Activated CD4-positive, alpha-beta T cell treated with anti-CD3 and anti-CD28 coated beads, Interleukin-10, Interleukin-2, amounts not matched to agents 100 ng/mL and 50 ng/mL, durations not matched to agents 16 hours and 8 hours (primary cell): Measurements from ENCODE around the gene B9D2.
A peak's percentile ranks its signal among the peaks of the same experiment; 100 is the strongest.
"Not testable (repeated sequence)": the region's sequence is repeated elsewhere in the genome, so short reads cannot be mapped to it uniquely, and the experiment has no call there.

ENCODE experiments used
- DNase-seq: peaks from one replicate; pipeline ENCODE4 v3.0.0-alpha.2; 2020

The B9D2 gene

DNA sequence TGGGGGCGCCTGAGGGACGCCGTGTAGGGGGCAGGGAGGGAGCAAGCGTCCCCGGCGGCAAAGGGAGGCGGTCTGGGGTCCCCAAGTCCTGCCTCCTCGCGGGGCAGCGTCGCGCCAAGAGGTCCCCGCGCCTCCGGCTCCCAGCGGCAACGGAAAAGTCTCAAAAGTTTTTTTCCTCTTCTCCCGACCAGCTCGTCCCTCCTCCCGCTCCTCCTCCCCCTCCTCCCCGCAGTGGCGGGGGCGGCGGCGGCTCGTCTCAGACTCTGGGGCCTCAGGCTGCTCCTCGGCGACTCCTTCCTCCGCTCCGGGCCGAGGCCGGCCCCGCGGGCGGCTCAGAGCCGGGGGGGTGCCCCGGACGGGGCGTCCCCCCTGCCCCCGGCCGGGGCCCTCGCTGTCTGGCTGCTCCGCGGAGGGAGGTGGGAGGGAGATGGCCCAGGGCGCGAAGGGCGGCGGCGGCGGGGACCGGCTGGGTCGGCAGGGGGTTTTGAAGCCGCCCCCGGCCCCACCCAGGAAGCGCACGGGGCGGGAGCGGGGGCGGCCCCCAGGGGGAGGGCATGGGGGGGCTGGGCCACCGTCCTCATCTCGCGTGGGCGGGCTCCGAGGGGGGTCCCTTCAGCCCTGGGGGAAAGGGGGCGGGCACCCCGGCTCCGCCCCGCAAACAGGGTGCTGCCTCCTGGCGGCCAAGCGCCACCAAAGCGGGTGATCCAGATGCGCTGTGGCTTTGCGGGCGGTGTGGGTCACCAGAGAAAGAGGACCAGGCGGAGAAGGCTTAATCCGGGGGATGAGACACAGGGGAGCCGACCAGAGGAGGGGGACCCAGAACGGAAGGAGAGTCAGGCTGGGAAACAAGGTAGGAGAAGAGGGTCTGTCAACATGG, 10.2 kb downstream of the B9D2 start, which contains the start of gene TGFB1:
Gene TGFB1, minus strand, starts transcription at position 457 of the 877 bp plus-strand sequence. CDS start 878 bp downstream, outside the sequence.
- DNase-seq: peak; percentile 94

DNA sequence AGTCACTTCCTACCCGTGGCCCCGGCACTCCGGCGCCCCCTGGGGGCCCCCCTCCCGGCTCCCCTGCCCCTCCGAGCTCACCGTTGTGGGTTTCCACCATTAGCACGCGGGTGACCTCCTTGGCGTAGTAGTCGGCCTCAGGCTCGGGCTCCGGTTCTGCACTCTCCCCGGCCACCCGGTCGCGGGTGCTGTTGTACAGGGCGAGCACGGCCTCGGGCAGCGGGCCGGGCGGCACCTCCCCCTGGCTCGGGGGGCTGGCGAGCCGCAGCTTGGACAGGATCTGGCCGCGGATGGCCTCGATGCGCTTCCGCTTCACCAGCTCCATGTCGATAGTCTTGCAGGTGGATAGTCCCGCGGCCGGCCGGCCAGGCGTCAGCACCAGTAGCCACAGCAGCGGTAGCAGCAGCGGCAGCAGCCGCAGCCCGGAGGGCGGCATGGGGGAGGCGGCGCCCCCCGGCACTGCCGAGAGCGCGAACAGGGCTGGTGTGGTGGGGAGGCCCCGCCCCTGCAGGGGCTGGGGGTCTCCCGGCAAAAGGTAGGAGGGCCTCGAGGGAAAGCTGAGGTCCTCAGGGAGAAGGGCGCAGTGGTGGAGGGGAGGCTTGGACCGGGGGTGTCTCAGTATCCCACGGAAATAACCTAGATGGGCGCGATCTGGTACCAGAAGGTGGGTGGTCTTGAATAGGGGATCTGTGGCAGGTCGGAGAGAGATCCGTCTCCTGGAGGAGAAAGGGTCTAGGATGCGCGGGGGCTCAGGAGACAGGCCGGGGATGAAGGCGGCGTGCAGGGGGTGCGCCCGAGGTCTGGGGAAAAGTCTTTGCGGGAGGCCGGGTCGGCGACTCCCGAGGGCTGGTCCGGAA, 11.1 kb downstream of the B9D2 start:
- peak; percentile 85 for DNase-seq

DNA sequence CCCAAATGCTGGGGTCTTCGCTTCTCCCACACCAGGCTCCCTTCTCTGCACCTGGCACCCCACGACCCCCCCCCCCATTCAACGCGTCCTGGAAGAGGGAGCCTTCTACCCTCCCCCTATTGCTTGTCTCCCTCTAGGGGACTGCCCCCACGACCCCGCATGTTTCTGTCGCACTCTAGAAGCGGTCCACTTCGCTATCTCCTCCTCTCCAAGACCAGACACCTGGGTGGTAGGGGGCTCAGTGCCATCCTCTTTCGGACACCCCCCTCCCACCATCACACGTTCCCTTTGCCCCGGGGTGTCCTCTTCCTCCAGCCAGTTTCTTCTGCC, 11.7 kb downstream of the B9D2 start:
- no peak for DNase-seq

DNA sequence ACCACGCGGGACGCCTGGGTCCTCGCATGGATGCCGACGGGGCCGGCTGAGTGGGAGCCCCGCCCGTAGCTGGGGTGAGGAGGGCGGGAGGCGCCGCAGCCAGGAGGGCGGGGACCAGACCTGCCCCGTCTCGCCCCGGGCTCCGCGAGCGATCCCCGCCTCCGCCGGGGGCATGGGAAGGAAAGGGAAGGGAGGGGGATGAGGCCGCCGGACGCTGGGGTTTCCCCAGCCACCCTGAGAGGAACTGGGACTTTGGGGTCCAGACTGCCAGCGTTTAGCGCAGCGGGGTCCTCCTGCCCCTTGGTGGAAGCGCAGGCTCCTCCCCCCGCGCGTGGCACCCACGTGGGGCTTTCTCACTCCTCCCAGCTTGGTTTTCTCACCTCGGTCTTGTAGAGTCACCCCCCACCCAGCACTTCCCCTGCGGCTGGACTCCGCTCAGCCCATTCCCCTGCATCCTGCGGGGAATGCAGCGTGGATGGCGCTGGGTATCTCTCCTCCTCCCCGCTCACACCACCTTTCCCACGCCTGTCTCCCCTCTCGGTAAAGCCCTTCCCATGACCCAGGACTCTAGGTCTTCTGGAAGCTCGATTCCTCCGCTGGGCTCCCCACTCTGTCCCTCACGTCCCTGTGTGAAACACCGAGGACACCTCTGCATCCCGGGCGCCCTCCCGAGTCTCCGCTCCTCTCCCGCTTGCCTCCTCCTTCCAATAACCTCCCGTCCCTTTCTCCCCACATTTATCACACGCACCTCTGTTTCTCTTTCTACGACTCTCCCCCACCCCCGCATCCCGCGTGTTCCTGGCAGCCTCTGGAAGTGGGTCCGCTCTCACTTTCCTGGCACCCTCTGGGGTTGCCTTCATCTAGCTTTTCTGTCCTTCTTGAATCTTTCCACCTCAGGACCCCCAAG, 12.4 kb downstream of the B9D2 start:
- DNase-seq: peak; percentile 86

DNA sequence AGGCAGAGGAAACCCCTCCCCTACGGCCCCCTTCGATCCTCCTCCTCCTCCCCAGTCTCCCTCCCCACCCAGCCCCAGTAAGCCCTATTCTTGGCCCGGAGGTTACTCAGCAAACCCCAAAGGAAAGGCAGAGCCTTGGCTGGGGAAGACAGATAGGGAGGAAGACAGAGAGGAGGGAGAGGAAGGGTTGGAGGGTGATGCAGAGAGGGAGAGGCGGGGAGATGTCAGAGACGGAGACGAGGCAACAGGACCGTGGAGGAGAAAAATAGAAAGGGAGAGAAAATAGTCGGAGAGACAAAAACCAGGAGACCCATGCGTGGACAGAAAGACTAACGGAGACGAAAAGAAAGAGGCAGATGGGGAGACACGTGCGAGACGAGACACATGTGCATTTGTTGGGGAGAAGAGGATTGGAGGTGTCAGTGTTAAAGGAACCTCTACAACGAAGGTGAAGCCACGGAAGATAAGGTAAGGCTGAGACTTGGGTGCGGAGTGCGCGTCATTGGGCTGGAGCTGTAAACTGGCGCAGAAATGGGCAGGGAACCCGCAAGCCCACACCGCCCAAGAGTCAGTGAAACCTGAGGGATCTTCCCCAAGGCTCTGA, 13.1 kb downstream of the B9D2 start:
- DNase-seq: peak; percentile 37

DNA sequence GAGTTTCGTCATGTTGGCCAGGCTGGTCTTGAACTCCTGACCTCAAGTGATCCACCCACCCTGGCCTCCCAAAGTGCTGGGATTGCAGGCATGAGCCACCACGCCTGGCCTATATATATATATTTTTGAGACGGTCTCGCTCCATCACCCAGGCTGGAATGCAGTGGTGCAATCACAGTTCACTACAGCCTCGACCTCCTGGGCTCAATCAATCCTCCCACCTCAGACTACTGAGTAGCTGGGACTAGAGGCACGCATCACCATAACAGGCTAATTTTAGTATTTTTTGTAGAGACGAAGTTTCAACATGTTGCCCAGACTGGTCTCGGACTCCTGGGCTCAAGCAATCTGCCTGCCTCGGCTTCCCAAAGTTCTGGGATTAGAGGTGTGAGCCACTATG, 17.0 kb downstream of the B9D2 start:
- not testable (repeated sequence) for DNase-seq

DNA sequence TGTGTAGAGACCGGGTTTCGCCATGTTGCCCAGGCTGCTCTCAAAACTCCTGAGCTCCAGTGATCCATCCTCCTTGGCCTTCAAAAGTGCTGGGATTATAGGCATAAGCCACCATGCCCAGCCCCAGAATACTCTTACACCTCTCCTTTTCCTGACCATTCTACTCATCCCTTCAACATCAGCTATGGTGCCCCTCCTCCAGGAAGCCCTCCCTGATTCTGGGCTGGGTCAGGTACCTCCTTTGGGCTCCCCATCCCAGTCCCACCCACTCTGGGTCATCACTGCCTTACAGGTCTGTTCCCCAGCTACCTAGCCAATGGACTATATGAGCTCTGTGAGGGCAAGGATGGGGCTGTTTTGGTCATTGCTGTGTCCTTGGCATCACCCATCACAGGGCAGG, 19.8 kb downstream of the B9D2 start:
- no peak for DNase-seq

DNA sequence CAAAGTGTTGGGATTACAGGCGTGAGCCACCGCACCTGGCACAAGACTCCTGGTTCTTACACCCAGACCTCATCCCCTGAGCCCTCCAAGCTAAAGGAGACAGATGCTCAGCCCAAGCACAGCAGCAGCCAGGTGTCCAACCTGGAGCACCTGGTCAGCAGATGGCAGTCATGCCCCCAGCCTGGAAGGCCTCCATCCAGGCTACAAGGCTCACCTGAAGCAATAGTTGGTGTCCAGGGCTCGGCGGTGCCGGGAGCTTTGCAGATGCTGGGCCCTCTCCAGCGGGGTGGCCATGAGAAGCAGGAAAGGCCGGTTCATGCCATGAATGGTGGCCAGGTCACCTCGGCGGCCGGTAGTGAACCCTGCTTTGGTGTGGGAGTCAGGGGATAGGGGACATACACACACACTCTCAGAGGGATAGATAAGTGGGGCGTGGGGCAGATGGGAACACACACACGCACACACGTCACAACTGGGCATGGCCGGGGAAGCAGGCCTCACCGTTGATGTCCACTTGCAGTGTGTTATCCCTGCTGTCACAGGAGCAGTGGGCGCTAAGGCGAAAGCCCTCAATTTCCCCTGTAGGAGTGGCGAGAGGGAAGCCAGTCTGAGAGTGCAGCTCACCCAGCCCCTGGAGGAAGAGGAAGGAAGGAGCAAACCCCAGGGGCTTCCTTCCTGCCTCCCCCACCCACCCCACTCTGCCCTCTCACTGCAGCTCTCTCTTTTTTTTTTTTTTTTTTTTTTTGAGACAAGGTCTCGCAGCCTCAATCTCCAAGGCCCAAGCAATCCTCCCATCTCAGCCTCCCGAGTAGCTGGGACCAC, 22.1 kb downstream of the B9D2 start:
- no peak for DNase-seq

DNA sequence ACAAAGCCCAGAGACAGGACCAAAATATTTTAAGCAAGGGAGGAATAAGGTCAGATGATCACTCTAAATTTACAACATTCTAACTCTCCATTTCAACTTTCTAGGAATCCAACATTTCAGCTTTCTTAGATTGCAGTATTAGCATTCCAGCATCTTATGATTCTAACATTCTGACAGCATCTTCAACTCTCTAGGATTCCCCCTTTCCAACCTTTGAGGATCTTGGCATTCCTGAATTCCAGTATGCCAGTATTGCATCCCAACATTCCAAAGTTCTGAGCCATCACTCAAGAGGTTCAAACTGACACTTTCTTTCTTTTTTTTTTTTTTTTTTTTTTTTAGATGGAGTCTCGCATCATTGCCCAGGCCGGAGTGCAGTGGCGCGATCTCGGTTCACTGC, 24.0 kb downstream of the B9D2 start:
- no peak for DNase-seq

DNA sequence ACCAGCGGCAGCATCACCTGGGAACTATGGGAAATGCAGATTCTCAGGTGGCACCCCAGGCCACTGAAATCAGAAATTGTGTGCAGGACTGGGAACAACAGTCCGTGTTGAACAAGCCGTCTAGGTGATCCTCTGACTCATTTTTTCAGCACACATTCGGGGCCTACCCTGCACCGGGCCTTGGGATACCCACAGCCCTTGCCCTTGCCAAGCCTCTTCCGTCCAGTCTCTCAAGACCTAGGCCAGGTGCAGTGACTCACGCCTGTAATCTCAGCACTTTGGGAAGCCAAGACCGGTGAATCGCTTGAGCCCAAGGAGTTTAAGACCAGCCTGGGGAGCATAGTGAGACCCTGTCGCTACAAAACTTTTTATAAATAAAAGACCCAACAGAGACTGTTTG, 28.5 kb downstream of the B9D2 start:
- DNase-seq: no peak

DNA sequence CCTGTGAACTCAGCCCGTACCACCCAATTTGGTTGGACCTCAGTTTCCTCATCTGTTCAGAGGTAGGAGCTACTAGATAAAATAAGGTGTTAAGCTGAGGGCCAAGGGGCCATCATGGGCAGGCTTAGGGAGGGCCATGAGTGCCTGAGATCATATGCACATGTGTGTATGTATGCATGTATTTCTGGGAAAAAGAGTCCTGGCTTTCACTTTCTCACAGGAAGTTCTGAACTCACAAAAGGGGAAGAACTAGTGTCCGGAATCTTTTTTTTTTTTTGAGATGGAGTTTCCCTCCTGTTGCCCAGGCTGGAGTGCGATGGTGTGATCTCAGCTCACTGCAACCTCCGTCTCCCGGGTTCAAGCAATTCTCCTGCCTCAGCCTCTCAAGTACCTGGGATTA, 29.2 kb downstream of the B9D2 start:
- DNase-seq: no peak

DNA sequence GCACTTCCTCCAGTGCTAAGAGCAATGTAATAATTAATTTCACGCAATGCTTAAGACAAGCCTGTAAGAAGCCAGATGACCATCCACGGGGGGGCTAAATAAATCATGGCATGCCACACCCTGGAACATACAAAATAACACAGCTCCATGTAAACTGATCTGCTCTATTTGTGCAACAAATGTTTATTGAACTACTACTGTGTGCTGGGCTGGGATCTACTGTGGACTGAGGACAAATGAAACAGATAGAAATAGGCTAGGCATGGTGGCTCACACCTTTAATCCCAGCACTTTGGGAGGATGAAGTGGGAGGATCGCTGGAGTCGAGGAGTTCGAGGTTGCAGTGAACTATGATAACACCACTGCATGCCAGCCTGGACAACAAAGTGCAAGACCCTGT, 31.5 kb downstream of the B9D2 start:
- DNase-seq: no peak

DNA sequence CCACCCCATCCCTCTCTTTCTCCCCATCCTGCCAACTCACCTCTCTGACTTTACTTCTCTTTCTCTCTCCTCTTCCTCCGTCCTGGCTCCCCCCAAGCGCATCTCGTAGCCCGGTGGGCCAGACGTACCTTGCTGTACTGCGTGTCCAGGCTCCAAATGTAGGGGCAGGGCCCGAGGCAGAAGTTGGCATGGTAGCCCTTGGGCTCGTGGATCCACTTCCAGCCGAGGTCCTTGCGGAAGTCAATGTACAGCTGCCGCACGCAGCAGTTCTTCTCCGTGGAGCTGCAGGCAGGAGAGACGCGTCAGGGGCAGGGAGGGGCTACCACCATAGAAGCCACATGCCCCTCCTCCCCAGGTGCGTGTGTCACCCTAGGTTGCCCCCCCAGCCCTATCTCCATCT, 31.9 kb downstream of the B9D2 start:
- no peak for DNase-seq

DNA sequence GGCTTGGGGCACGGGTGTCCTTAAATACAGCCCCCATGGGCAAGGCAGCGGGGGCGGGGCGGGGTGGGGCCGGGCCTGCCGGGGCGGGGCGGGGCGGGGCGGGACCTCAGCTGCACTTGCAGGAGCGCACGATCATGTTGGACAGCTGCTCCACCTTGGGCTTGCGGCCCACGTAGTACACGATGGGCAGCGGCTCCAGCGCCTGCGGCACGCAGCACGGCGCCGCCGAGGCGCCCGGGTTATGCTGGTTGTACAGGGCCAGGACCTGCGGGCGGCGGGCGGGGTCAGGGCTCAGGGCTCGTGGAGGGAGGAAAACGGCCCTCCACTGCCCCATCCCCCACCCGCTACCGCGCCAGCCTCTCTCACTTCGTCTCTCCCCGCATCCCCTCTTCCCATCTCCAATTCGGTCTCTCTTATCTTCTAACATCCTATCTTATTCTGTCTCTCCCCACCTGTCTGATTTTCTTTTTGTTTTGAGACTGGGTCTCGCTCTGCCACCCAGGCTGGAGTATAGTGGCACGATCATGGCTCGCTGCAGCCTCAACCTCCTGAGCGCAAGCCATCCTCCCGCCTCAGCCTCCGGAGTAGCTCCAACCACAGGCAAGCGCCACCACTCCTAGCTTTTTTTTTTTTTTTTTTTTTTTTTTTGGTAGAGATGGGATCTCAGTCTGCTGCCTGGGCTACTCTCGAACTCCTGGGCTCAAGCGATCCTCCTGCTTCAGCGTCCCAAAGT, 32.8 kb downstream of the B9D2 start:
- DNase-seq: no peak

DNA sequence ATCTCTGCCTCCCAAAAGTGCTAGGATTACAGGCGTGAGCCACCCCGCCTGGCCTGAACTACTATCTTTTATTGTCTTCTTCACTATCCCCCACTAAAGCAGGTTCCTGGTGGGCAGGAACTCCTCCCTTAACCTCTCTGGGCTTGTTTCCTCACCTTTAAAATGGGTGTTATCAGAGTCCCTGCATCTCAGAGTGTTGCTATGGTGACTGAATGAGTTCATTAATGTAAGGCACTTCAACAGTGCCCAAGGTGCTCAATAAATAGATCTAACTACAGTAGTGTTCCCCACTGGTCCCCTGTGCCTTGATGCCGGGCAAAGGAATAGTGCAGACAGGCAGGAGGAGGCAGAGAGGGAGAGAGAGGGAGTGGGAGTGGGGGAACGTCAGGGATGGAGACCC, 33.5 kb downstream of the B9D2 start:
- DNase-seq: no peak

DNA sequence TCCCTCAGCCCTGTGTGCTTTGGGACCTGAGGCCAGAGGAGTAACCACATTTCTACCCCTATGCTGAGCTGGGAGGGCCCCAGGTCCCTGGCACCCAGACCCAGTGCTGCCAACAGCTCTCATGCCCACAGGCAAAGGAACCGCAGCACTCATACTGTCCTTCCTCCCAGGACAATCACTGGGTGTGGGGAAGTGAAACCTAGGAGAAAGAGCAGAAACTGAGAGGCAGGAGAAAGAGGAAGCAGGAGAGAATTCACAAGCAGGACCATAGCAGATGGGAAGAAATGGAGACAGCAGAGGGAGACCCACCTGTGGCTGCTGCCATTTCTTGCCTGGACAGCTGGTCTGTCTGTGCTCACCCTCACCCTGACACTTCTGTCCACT, 35.1 kb downstream of the B9D2 start:
- no peak for DNase-seq

DNA sequence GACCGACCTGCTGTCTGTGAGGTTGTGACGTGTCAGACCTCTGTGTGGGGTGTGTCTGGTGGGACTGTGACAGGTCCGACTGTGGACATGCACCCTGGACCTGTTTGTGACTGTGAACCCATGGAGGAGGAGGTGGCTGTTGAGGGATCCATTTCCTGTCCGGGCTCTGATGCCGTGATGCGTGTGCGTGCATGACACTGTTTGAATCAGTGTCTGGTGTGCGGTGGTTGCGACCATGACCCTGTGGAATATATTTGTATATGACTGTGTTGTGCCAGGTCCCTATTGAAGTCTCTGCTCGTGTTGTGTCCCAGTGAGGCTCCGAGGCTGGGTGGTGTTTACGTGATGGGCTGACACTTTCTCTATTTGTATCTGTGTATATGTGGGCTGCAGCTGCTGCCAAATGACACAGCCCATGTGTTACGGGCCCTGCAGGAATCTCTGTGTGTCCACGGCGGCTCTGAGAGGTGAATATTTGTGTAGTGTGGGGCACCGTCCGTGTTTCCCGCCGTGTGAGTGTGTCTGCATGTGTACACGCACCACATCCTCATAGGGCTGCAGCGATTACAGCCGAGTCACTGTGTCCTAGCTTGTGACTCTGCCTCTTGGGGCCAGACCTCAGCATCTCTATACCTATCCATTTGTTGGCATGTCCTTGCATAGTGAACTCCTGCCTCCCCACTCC, 35.6 kb downstream of the B9D2 start:
- peak; percentile 60 for DNase-seq

DNA sequence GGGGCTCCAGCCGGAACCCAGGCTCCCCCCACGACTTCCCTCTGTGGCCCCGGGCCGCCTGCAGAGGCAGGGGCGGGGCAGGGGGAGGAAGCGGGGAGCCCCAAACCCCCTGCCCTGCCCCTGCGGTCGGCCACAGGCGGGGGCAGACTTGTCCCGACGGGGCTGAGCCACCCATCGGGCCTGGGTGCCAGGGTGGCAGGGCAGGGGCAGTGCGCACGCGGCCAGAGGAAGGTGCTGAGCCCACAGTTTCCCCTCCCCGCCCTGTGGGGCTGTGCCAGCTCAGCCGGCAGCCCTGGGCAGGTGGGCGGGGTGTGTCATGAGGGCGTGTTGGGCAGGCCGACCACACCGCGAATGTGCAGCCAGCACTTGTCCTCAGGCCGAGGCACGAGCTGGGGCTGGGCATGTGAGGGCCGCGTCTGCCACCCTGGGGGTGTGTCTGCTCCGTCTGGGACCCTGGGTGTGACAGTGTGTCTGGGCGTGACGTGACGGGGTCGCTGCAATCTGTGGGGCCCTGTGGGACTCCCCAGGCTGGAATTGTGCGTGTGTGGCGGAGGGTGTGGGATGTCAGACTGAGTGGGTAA, 36.3 kb downstream of the B9D2 start:
- peak; percentile 94 for DNase-seq

DNA sequence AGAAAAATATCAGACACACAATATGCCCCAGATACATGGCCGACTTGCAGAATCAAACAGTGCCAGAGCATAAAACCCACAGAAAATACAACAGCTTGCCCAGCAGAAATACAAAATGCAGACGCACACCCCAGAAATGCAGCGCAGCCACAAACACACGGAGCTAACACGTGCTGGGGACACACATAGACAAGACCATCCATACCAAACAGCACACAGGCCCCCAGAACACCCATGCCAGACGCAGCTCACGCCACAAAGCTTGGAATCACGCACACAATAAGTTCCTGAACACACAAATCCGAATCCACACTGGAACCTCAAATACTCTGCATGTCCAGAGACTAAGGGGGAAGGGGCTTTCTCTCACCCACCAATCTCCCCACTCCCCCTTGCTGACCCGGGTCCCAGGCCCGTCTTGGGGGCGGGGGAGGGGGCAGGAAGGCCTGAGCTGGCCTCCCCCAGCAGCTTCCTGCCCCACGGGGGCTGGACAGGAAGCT, 36.8 kb downstream of the B9D2 start:
- DNase-seq: no peak
